Subcutaneous adipose tissue (tissue), 4 donors: ENCODE data around the gene RAB20. TPM values are rescaled to one million over a fixed set of nuclear protein-coding genes. Genes with fewer than 3 reads are reported as not detected.

Experiments
- total RNA-seq, 4 donors: library from RNA; depleted of rRNA; stranded (reverse); fragments of >200 nt; gene quantifications; one replicate each; pipeline ENCODE4 v1.1.0, GENCODE V29; 2016
- TF ChIP-seq, protein P1 (sequence below): fragments of 450-650 bp; IDR thresholded peaks from one replicate; pipeline ENCODE4 v1.5.1; 2016; ENCODE audit warnings: low read depth, mild to moderate bottlenecking, control low read depth, antibody characterized with exemption, moderate library complexity

RAB20 gene
- total RNA-seq, 4 donors from 2014 or later: 26.6 to 78.5 (median 37.8) TPM

DNA sequence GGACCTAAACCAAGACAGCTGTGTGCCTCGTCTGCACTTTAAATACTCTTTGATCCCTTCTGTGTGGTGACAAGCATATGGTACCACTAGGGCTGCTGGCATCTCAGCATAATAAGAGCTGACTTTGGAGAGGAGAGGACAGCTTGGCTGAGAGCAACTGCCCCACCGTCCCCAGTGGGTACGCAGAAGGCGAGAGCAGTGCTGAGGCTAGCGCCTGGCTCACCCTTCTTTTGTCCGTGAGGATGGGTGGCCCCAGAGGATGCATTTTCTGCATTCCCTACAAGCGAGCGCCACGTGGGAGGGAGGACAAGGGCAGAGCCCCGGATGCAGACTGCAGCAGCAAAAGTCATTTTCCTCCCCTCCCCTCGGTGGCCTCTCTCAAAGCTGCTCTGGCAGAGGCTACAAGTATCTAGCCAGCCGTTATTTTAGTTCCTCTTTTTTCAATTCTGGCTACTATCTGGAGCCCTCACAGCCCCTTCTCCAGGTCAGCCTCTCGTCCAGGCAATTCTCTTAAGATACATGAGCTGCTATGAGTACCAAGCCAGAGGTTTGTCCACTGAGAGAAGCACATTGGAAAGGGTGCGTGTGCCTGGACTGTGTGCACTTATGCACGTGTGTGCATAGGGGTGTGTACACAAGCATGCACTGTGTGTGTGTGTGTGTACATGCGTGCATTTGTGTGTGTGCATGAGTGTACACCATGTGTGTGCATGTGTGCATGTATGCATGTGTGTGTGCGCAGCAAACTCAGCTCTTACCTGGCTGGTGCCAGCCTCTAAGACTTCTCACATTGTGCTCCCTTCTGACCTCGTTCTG is 51.3 kb downstream of the RAB20 start:
- TF ChIP-seq, protein P1, sequence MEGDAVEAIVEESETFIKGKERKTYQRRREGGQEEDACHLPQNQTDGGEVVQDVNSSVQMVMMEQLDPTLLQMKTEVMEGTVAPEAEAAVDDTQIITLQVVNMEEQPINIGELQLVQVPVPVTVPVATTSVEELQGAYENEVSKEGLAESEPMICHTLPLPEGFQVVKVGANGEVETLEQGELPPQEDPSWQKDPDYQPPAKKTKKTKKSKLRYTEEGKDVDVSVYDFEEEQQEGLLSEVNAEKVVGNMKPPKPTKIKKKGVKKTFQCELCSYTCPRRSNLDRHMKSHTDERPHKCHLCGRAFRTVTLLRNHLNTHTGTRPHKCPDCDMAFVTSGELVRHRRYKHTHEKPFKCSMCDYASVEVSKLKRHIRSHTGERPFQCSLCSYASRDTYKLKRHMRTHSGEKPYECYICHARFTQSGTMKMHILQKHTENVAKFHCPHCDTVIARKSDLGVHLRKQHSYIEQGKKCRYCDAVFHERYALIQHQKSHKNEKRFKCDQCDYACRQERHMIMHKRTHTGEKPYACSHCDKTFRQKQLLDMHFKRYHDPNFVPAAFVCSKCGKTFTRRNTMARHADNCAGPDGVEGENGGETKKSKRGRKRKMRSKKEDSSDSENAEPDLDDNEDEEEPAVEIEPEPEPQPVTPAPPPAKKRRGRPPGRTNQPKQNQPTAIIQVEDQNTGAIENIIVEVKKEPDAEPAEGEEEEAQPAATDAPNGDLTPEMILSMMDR: no peak

DNA sequence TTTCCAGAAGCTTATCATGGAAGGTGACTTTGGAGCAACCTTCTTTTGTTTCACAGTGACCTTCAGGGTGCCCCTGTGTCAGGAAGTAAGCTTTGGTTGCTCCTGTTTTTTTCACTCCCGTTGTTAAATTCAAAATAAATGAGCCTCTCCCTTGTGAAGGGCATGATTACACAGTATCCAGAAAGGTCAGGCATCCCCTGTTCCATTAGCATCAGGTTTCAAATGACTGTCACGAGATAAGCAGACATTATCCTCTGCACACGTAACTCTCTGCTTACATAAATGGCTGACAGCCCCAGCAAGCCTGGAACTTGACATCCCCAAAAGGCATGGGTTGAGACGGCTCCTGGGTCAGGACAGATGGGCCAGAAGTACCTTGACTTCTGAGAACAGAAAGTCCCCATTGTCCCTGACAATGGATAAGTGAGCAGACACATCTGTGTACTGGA is 52.0 kb downstream of the RAB20 start:
- TF ChIP-seq, protein P1: no peak

DNA sequence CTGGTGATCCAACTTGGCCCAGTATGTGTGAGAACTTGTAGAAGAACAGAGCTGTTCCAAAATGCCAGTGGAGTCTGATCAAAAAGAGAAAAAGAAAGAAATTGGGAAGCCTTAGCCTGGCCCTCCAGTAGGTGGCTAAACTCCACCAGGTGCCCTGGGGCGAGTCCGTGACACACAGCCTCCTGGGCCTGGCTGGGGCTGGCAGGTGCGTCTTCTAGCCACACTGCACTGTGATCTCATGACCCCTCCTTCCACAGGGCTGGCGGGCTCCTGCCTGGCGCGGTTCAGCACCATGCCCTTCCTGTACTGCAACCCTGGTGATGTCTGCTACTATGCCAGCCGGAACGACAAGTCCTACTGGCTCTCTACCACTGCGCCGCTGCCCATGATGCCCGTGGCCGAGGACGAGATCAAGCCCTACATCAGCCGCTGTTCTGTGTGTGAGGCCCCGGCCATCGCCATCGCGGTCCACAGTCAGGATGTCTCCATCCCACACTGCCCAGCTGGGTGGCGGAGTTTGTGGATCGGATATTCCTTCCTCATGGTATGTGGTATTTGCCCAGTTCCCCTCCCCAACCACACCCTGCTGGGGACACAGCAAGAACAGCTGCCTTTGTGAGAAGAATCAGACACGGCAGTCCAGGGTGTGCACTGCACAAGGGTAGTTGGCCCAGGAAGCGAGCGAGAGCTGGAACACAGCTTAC is 53.7 kb downstream of the RAB20 start:
- TF ChIP-seq, protein P1: no peak

DNA sequence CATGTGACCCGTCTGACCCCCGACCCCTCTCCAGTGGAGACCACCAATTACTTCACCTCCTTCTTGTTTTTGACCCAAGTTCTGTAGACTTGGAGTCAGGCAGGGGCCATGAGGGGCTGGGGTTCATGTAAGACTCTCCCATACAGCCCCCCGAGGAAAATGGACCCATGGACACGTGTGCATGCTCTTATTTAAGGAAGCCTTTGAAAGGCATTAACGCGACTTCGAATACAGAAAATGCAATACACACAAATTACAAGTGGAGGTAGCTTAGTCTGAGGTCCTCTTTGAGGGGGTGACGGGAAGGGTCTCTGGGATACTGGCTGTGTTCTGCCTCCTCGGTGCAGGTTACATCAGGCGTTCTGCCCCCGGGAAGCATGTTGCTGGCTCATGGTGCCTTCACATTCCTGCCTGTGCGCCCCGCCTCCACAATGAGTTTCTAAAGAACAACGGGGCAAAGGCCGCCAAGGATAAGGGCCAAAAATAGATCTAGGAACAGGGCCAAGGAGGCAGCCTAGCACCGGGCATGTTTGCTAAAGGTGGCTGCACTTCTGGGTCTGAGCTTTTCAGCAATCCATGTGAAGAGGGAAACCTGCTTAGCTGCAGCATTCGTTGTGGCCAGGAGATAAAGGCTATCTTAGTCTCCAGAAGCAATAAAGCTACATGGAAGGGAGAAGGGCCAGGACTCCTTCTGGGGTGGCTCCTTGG is 54.5 kb downstream of the RAB20 start:
- TF ChIP-seq, protein P1: no peak

GRCh38 chr13:110506396-110506795 is 55.1 kb downstream of the RAB20 start:
- TF ChIP-seq, protein P1: no peak

- TF ChIP-seq, protein P1: no peak
Observed at GRCh38 chr13:110505594-110505993, 55.9 kb downstream of the RAB20 start.
